Activated B cell treated with CpG ODN at 0.5 μM for 24 hours (primary cell): ENCODE measurements around the gene IP6K1. TPM values are rescaled to one million over a fixed set of nuclear protein-coding genes. Genes with fewer than 3 reads are reported as not detected.

Source experiments
- ATAC-seq: fragments of 200-7000 bp; cut with Tn5 transposase; one replicate; pipeline ENCODE4 v1.10.0; 2021; ENCODE audit warnings: low read depth, mild to moderate bottlenecking, moderate library complexity
- CTCF ChIA-PET: fragments of 350-600 bp; sonication (Branson Sonifier 250); formaldehyde crosslinking; loops from one replicate; lab custom pipeline; 2021; ENCODE audit warnings: antibody characterized with exemption; lab: Charles Lee
- POLR2A ChIA-PET: fragments of 350-600 bp; sonication (Branson Sonifier 250); formaldehyde crosslinking; loops from one replicate; lab custom pipeline; 2021; ENCODE audit warnings: antibody characterized with exemption; lab: Charles Lee
- DNase-seq: peaks from one replicate; pipeline ENCODE4 v3.0.0; 2022
- H3K27ac Mint-ChIP-seq: one replicate; pipeline ENCODE4 v1.8.0; 2020; ENCODE audit warnings: mixed read lengths
- H3K27me3 Mint-ChIP-seq: one replicate; pipeline ENCODE4 v1.8.0; 2021; ENCODE audit warnings: mixed read lengths
- H3K36me3 Mint-ChIP-seq: one replicate; pipeline ENCODE4 v1.8.0; 2021; ENCODE audit warnings: low read depth, mixed read lengths
- H3K4me1 Mint-ChIP-seq: one replicate; pipeline ENCODE4 v1.8.0; 2021; ENCODE audit warnings: mixed read lengths
- H3K4me3 Mint-ChIP-seq: one replicate; pipeline ENCODE4 v1.8.0; 2020; ENCODE audit warnings: mild to moderate bottlenecking, mixed read lengths
- H3K9me3 Mint-ChIP-seq: one replicate; pipeline ENCODE4 v1.8.0; 2020; ENCODE audit warnings: mixed read lengths
- intact Hi-C: fragments of 100-400 bp; cut with micrococcal nuclease; formaldehyde crosslinking; loops from one replicate; pipeline ENCODE4 v1.15.1; 2024
- total RNA-seq: library from RNA; stranded (reverse); gene quantifications from 2 replicates; pipeline ENCODE4 v1.2.3, GENCODE V29; 2022
- TF ChIP-seq, protein P1 (sequence below): fragments of 200-600 bp; IDR thresholded peaks from one replicate; pipeline ENCODE4 v1.8.0; 2022; ENCODE audit warnings: antibody characterized with exemption, mild to moderate bottlenecking

Gene IP6K1
- total RNA-seq, 1 donor from 2014 or later = 47.6 TPM

DNA sequence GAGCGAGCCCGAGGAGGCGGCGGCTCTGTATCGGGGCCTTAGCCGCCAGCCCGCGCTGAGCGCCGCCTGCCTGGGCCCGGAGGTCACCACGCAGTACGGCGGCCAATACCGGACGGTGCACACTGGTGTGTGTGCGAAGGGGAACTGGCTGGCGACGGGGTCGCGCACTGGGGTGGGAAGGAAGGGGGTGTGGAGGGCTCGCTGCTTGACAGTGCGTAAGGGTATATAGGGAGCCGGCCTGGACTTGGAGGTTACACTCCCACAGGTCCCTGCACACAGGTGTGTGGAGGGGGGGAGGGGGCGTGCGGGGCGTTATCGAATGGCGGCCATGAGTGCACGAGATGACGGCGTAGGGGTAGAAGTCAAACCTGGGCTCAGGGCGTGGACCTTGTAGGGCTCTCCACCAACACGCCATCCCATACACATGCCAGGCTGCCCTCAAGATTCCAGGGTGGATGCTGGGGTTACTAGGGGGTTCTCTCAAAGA is 111.8 kb downstream of the IP6K1 start:
- intact Hi-C loops = loop anchor here (1.0 to 5.0 kb wide), 10 partner anchors 15 to 1118 kb away; partner anchors contain the start of genes DAG1, HYAL3, IP6K1 and MST1
- Mint-ChIP-seq H3K4me1 (peaks cover 22% of the 10 kb centered on the region), H3K9me3 (no peaks in the 10 kb centered on the region), H3K4me3 (peak overlapping the region; percentile 91), H3K36me3 (peaks cover 43% of the 10 kb centered on the region), H3K27me3 (no peaks in the 10 kb centered on the region), H3K27ac (peak overlapping the region; percentile 50)
- ATAC-seq = peak; percentile 4
- TF ChIP-seq, protein P1, sequence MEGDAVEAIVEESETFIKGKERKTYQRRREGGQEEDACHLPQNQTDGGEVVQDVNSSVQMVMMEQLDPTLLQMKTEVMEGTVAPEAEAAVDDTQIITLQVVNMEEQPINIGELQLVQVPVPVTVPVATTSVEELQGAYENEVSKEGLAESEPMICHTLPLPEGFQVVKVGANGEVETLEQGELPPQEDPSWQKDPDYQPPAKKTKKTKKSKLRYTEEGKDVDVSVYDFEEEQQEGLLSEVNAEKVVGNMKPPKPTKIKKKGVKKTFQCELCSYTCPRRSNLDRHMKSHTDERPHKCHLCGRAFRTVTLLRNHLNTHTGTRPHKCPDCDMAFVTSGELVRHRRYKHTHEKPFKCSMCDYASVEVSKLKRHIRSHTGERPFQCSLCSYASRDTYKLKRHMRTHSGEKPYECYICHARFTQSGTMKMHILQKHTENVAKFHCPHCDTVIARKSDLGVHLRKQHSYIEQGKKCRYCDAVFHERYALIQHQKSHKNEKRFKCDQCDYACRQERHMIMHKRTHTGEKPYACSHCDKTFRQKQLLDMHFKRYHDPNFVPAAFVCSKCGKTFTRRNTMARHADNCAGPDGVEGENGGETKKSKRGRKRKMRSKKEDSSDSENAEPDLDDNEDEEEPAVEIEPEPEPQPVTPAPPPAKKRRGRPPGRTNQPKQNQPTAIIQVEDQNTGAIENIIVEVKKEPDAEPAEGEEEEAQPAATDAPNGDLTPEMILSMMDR = no peak
- CTCF ChIA-PET = interaction anchor here (1.8 kb wide), 1 partner anchor 135 kb away, joined by 6 read pairs; no protein-coding TSS in a partner anchor
- POLR2A ChIA-PET = interaction anchor here (1.1 kb wide), 1 partner anchor 49 kb away, joined by 3 read pairs; the partner anchor contains the start of gene GMPPB
- no peak for DNase-seq

Other genes with a start within 250 kb of the IP6K1 start
- gene BSN, start 232.1 kb downstream of the IP6K1 start, total RNA-seq = 0.15 and 0.69 TPM in 2 replicates
- 109 and 113 TPM in 2 replicates for gene APEH, start 112.2 kb downstream of the IP6K1 start, total RNA-seq
- 4.7 and 8.0 TPM in 2 replicates for gene MST1, start 97.1 kb downstream of the IP6K1 start, total RNA-seq
- gene RNF123, start 97.0 kb downstream of the IP6K1 start, total RNA-seq = 35.1 and 51.4 TPM in 2 replicates
- not detected in 2 replicates for gene AMIGO3, start 66.9 kb downstream of the IP6K1 start, total RNA-seq
- gene GMPPB, start 62.6 kb downstream of the IP6K1 start, total RNA-seq = 39.9 and 40.7 TPM in 2 replicates
- gene CDHR4, start 13.3 kb upstream of the IP6K1 start, total RNA-seq = not detected in 2 replicates
- gene INKA1, start 16.7 kb upstream of the IP6K1 start, total RNA-seq = 9.4 and 10.0 TPM in 2 replicates
- 216 and 237 TPM in 2 replicates for gene UBA7, start 27.4 kb upstream of the IP6K1 start, total RNA-seq
- gene TRAIP, start 70.0 kb upstream of the IP6K1 start, total RNA-seq = 6.4 TPM in 2 replicates
- gene CAMKV, start 83.4 kb upstream of the IP6K1 start, total RNA-seq = not detected in 2 replicates
- gene MST1R, start 117.3 kb upstream of the IP6K1 start, total RNA-seq = 0.81 and 1.6 TPM in 2 replicates
- gene MON1A, start 143.3 kb upstream of the IP6K1 start, total RNA-seq = 6.3 and 7.1 TPM in 2 replicates
- gene RBM6, start 153.6 kb upstream of the IP6K1 start, total RNA-seq = 160 and 172 TPM in 2 replicates